Heart left ventricle (tissue), 16 donors: ENCODE results near the gene MAPT. TPM values are rescaled to one million over a fixed set of nuclear protein-coding genes. Genes with fewer than 3 reads are reported as not detected.
A peak's percentile ranks its signal among the peaks of the same experiment; 100 is the strongest.
"Not testable (repeated sequence)": the region's sequence is repeated elsewhere in the genome, so short reads cannot be mapped to it uniquely, and the experiment has no call there.

Experiments used
- ATAC-seq, 4 donors: fragments of 200-7000 bp; cut with Tn5 transposase; one replicate each; pipeline ENCODE4 v1.9.1; 2020 to 2022; ENCODE audit warnings: moderate library complexity in 4 of 4, mild to moderate bottlenecking in 3 of 4, moderate number of reproducible peaks in 1 of 4
- DNase-seq, 5 donors: peaks; one replicate each; pipeline ENCODE4 v3.0.0-alpha.2; 2020
- H3K27ac ChIP-seq, 12 donors: fragments of 200-600 bp; sonication (generic) in 4 of 12; one replicate each; pipeline versions ENCODE4 v1.5.0 to v1.8.0; 2016 to 2022; ENCODE audit warnings: mild to moderate bottlenecking in 2 of 12
- H3K27me3 ChIP-seq, 9 donors: fragments of 200-600 bp; sonication (generic) in 2 of 9; one replicate each; pipeline versions ENCODE4 v1.5.1 to v1.8.0; 2016 to 2022; ENCODE audit warnings: mild to moderate bottlenecking in 3 of 9
- H3K36me3 ChIP-seq, 9 donors: fragments of 200-600 bp; sonication (generic) in 2 of 9; one replicate each; pipeline versions ENCODE4 v1.5.0 to v1.8.0; 2018 to 2022; ENCODE audit warnings: mild to moderate bottlenecking in 2 of 9
- H3K4me1 ChIP-seq, 12 donors: fragments of 200-600 bp; sonication (generic) in 4 of 12; one replicate each; pipeline versions ENCODE4 v1.5.0 to v1.8.0; 2016 to 2022; ENCODE audit warnings: mild to moderate bottlenecking in 3 of 12
- H3K4me3 ChIP-seq, 12 donors: fragments of 200-600 bp; sonication (generic) in 4 of 12; one replicate each; pipeline versions ENCODE4 v1.5.0 to v1.8.0; 2017 to 2022; ENCODE audit warnings: mild to moderate bottlenecking in 9 of 12, moderate library complexity in 4 of 12
- H3K9me3 ChIP-seq, 12 donors: fragments of 200-600 bp; sonication (generic) in 4 of 12; one replicate each; pipeline versions ENCODE4 v1.5.0 to v1.8.0; 2016 to 2022; ENCODE audit warnings: mild to moderate bottlenecking in 1 of 12
- POLR2A ChIP-seq, 2 donors: fragments of 450-650 bp; IDR thresholded peaks; one replicate each; pipeline ENCODE4 v1.6.1; 2017; ENCODE audit warnings: antibody characterized with exemption in 2 of 2, mild to moderate bottlenecking in 2 of 2, moderate library complexity in 2 of 2
- WGBS, 4 donors: extraction: QIAGEN DNeasy Blood & Tissue Kit in 2 of 4; methylation state at CpG; one replicate each; pipeline versions ENCODE4 v1.1.5 to v1.1.7; 2013 to 2018; 5-methylcytosine and 5-hydroxymethylcytosine counted together
- intact Hi-C, 10 donors: fragments of 100-400 bp; cut with DNase I; formaldehyde crosslinking; loops; one replicate each; pipeline versions ENCODE4 v1.11.1 to v1.14.2; 2022
- polyA plus RNA-seq, 2 donors: library from polyadenylated mRNA; stranded (reverse); fragments of 200-250 nt; gene quantifications; one replicate each; pipeline ENCODE4 v1.2.3, GENCODE V29; 2013
- total RNA-seq, 9 donors: library from RNA; depleted of rRNA in 2 of 9; stranded (reverse); fragments of >200 nt in 2 of 9; fragmentation: NEBNext Ultra II Directional in 3 of 9; extraction: Animal tissue kit (Norgen Biotek cat#: 25700) in 3 of 9; gene quantifications; one replicate each; pipeline versions ENCODE4 v1.1.0 to v1.2.4, GENCODE V29; 2016 to 2023
- TF ChIP-seq, protein P1 (sequence below), 12 donors: fragments of 200-600 bp; sonication (generic) in 4 of 12; IDR thresholded peaks; one replicate each; pipeline versions ENCODE4 v1.5.0 to v1.8.0; 2018 to 2022; ENCODE audit warnings: antibody characterized with exemption in 12 of 12, mild to moderate bottlenecking in 5 of 12
- donor health status: ischemic (EF 13 %, LVEDD 7.1; RV severe dilation, severe dysfunction).
- donor health status: healthy with polysubstance abuse.
- donor health status: DM: no; HTN: yes; CAD: no.
- donor health status: DM: no; HTN: no; CAD: no.
- donor health status: ischemic (EF 25% LVEDD 6.9; RV normal size, moderate dysfunction).
- donor health status: ischemic (EF 25% LVEDD 5.7; RV mildly dilated, moderate dysfunction).
- donor health status: healthy.
- donor health status: DM: yes; HTN: yes; CAD: no.
- donor health status: ischemic (EF 35%, LVEDD 5.7; RV mildly dilated, moderate dysfunction).
- donor health status: nonischemic (EF 11% LVEDD 7.7; RV severe dilation, severe dysfunction).
- donor health status: DM: yes; HTN: yes; CAD: no.
- donor health status: PGD.
- donor health status: ischemic (EF 29% LVEDD 5.4; RV normal size, mild dysfunction).
- donor health status: nonischemic (EF 23%, LVEDD 6.1; RV moderate dilation, normal function).

The MAPT gene
- total and polyA plus RNA-seq, 11 donors, result 2.9 to 70.4 (median 29.3) TPM

DNA sequence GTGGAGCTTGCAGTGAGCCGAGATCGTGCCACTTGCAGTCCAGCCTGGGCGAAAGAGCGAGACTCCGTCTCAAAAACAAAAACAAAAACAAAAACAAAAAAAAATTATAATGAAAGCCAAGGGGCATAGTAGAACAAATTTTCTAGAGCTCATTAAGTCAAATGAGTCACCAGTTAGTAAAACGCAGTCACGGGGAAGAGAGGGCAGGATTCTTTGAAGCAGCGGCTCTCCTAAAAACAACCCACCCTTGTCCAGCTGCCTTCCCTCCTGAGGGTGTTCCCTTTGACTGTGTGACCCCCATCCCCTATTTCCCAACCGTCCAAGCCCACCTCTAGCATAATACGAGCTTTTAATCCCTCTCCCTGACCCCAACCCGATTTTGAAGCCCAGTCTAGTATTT lies 60.6 kb downstream of the MAPT start:
- Histone ChIP-seq H3K27me3 (peaks cover 0 to 7% (median 0%) of the 10 kb centered on the region in 9 donors), H3K4me3 (no peak overlapping the region), H3K9me3 (no peaks in the 10 kb centered on the region), H3K4me1 (no peaks in the 10 kb centered on the region), H3K27ac (no peak overlapping the region), H3K36me3 (no peaks in the 10 kb centered on the region)
- WGBS, 4 donors, result 86 to 87% (median 87%) methylated on average over 11 of the region's 11 CpGs
- no peak for TF ChIP-seq POLR2A (IDR thresholded peaks at IDR 0.05)
- TF ChIP-seq, protein P1, sequence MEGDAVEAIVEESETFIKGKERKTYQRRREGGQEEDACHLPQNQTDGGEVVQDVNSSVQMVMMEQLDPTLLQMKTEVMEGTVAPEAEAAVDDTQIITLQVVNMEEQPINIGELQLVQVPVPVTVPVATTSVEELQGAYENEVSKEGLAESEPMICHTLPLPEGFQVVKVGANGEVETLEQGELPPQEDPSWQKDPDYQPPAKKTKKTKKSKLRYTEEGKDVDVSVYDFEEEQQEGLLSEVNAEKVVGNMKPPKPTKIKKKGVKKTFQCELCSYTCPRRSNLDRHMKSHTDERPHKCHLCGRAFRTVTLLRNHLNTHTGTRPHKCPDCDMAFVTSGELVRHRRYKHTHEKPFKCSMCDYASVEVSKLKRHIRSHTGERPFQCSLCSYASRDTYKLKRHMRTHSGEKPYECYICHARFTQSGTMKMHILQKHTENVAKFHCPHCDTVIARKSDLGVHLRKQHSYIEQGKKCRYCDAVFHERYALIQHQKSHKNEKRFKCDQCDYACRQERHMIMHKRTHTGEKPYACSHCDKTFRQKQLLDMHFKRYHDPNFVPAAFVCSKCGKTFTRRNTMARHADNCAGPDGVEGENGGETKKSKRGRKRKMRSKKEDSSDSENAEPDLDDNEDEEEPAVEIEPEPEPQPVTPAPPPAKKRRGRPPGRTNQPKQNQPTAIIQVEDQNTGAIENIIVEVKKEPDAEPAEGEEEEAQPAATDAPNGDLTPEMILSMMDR (IDR thresholded peaks at IDR 0.05), result no peak
- ATAC-seq (no peak), DNase-seq (no peak)
- intact Hi-C loops, result no loop called here

DNA sequence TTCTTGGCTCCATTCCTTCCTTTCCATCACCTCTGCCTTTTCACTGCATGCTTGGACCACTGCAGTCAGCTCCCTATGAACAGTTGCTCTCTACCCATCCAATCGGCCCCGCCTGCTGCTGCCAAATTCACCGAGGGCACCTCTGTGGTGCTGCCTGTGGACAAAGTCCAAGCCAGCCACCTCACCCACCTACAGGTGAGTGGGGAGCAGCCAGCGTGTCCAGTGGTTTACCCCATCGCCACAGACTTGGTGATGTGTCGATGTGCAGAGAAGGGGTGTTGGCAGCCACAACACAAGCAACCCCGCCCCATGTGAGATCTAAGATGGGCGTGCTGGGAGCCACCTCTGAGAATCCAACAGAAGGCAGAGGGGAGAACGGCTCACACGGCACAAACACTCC lies 61.0 kb downstream of the MAPT start:
- no peaks in the 10 kb centered on the region for H3K4me1 ChIP-seq
- no peaks in the 10 kb centered on the region for H3K36me3 ChIP-seq
- no peak overlapping the region for H3K4me3 ChIP-seq
- 85 to 89% (median 87%) methylated on average over 10 of the region's 10 CpGs for WGBS, 4 donors
- ATAC-seq (peak in 1 of 4 donors; percentile 18), DNase-seq (no peak)
- no peak overlapping the region for H3K27ac ChIP-seq
- H3K9me3 ChIP-seq, result no peaks in the 10 kb centered on the region
- TF ChIP-seq, protein P1 (IDR thresholded peaks at IDR 0.05), result no peak
- no peak for TF ChIP-seq POLR2A (IDR thresholded peaks at IDR 0.05)
- intact Hi-C loops, result no loop called here
- H3K27me3 ChIP-seq, result peaks cover 0 to 3% (median 0%) of the 10 kb centered on the region in 9 donors

DNA sequence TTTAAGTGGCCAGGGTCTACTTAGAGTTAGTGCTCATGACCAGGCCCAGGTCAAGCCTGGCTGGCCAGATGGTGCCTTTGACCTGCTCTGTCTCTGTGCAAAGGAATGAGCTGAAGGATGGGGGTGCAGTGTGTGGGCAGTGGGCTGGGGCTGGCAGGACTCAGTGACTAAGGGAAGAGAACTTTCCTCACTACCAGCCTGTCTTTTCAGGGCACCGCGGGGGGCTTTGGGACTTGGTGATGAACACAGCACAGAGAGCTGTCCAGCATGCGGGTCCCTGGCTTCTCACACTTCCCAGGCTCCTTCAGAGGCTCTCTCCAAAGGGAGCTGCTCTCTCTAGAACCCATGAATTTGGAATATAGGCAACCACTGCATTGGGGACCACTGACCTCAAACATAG lies 61.7 kb downstream of the MAPT start:
- no peaks in the 10 kb centered on the region for H3K9me3 ChIP-seq
- no peak overlapping the region for H3K27ac ChIP-seq
- H3K36me3 ChIP-seq, result no peaks in the 10 kb centered on the region
- ATAC-seq (peak in 1 of 4 donors; percentile 16), DNase-seq (no peak)
- no peak for TF ChIP-seq POLR2A (IDR thresholded peaks at IDR 0.05)
- intact Hi-C loops, result no loop called here
- no peaks in the 10 kb centered on the region for H3K27me3 ChIP-seq
- no peak overlapping the region for H3K4me3 ChIP-seq
- H3K4me1 ChIP-seq, result no peaks in the 10 kb centered on the region
- WGBS, 4 donors, result 79 to 100% (median 84%) methylated on average over 1 to 3 of the region's 3 CpGs

DNA sequence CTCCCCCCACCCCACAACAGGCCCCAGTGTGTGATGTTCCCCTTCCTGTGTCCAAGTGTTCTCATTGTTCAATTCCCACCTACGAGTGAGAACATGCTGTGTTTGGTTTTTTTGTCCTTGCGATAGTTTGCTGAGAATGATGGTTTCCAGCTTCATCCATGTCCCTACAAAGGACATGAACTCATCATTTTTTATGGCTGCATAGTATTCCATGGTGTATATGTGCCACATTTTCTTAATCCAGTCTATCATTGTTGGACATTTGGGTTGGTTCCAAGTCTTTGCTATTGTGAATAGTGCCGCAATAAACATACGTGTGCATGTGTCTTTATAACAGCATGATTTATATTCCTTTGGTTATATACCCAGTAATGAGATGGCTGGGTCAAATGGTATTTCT lies 62.4 kb downstream of the MAPT start:
- H3K4me3 ChIP-seq, ATAC-seq, H3K27ac ChIP-seq, DNase-seq, H3K9me3 ChIP-seq, intact Hi-C loops, H3K36me3 ChIP-seq, H3K27me3 ChIP-seq, H3K4me1 ChIP-seq: not testable (repeated sequence)
- 95 to 96% (median 95%) methylated on average over 4 of the region's 4 CpGs for WGBS, 4 donors

DNA sequence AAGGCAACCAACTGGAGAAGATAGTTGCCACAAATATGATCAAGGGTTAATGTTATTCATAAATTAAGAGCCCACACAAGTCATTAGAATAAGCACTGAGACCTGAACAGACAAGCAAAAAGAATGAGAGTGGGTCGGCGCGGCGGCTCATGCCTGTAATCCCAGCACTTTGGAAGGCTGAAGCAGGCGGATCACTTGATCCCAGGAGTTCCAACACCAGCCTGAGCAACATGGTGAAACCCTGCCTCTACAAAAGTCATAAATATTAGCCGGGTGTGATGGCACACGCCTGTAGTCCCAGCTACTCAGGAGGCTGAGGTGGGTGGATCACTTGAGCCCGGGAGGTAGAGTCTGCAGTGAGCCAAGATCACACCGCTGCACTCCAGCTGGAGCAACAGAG lies 64.0 kb downstream of the MAPT start:
- Histone ChIP-seq H3K4me3 (no peak overlapping the region), H3K4me1 (no peaks in the 10 kb centered on the region), H3K9me3 (no peaks in the 10 kb centered on the region), H3K36me3 (peaks cover 0 to 1% (median 0%) of the 10 kb centered on the region in 9 donors), H3K27ac (no peak overlapping the region), H3K27me3 (no peaks in the 10 kb centered on the region)
- TF ChIP-seq, protein P1 (IDR thresholded peaks at IDR 0.05), result no peak
- DNase-seq (no peak), ATAC-seq (no peak)
- 92 to 94% (median 93%) methylated on average over 9 of the region's 9 CpGs for WGBS, 4 donors
- intact Hi-C loops, result no loop called here
